ENCODE data around the gene GRM6.

Gene GRM6

DNA sequence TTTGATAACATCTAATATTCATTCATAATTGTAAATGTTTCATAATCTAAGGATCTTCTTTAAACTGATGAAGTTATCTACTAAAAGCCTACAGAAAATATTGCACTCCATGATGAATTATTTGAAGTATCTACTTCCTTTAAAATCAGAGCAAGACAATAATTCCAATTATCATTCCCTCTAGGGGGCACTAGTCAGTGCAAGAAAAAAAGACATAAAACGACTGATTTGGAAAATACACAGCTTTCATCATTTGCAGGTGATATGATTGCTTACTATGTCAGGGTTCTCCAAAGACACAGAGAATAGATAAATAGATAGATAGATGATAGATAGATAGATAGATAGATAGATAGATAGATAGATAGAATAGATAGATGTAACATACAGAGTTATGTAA, 13.5 kb upstream of the GRM6 start:
- H4K20me1 ChIP-seq (ENCODE audit: insufficient read depth, low read length), result no peaks in the 10 kb centered on the region
- no peaks in the 10 kb centered on the region for H3K36me3 ChIP-seq (replicated peaks; ENCODE audit: low read depth, low read length)
- no peak overlapping the region for H3K9ac ChIP-seq (ENCODE audit: low read length)
- H3K27me3 ChIP-seq (ENCODE audit: low read depth, low read length), result no peaks in the 10 kb centered on the region
- H2AFZ ChIP-seq (ENCODE audit: low read depth, low read length), result no peak overlapping the region
- no peaks in the 10 kb centered on the region for H3K4me1 ChIP-seq (ENCODE audit: low read length)
- TF ChIP-seq EZH2phosphoT487 (IDR thresholded peaks at IDR 0.05; ENCODE audit: low read depth), result no peak
- TF ChIP-seq, protein P1, sequence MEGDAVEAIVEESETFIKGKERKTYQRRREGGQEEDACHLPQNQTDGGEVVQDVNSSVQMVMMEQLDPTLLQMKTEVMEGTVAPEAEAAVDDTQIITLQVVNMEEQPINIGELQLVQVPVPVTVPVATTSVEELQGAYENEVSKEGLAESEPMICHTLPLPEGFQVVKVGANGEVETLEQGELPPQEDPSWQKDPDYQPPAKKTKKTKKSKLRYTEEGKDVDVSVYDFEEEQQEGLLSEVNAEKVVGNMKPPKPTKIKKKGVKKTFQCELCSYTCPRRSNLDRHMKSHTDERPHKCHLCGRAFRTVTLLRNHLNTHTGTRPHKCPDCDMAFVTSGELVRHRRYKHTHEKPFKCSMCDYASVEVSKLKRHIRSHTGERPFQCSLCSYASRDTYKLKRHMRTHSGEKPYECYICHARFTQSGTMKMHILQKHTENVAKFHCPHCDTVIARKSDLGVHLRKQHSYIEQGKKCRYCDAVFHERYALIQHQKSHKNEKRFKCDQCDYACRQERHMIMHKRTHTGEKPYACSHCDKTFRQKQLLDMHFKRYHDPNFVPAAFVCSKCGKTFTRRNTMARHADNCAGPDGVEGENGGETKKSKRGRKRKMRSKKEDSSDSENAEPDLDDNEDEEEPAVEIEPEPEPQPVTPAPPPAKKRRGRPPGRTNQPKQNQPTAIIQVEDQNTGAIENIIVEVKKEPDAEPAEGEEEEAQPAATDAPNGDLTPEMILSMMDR (IDR thresholded peaks at IDR 0.05; ENCODE audit: low read depth, low read length), result no peak
- no peaks in the 10 kb centered on the region for H3K79me2 ChIP-seq (ENCODE audit: low read length)
- no peak overlapping the region for H3K27ac ChIP-seq (ENCODE audit: low read length)
- H3K9me3 ChIP-seq (ENCODE audit: insufficient read depth, low read length), result no peaks in the 10 kb centered on the region
- no peak overlapping the region for H3K4me2 ChIP-seq (ENCODE audit: low read length)
- no peak overlapping the region for H3K4me3 ChIP-seq (ENCODE audit: low read length)

DNA sequence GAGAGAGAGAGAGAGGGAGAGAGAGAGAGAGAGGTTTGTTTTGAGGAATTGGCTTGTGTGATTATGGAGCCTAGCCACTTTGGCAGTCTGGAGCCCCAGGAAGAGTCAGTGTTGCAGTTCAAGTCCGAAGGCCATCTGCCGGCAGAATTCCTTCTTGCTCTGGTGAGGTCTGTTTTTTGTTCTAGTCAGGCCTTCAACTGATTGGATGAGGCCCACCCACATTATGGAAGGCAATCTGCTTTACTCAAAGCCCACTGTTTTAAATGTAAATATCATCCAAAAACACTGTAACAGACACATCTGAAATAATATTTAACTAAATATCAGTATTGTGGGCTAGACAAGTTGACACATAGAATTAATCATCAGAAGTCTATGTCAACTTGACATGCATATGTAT, 11.4 kb upstream of the GRM6 start:
- Histone ChIP-seq H3K9ac (ENCODE audit: low read length) (no peak overlapping the region), H3K9me3 (ENCODE audit: insufficient read depth, low read length) (no peaks in the 10 kb centered on the region), H3K36me3 (replicated peaks; ENCODE audit: low read depth, low read length) (no peaks in the 10 kb centered on the region), H3K27ac (ENCODE audit: low read length) (no peak overlapping the region), H4K20me1 (ENCODE audit: insufficient read depth, low read length) (no peaks in the 10 kb centered on the region), H3K4me2 (ENCODE audit: low read length) (no peak overlapping the region), H3K79me2 (ENCODE audit: low read length) (no peaks in the 10 kb centered on the region), H3K27me3 (ENCODE audit: low read depth, low read length) (no peaks in the 10 kb centered on the region), H3K4me3 (ENCODE audit: low read length) (no peak overlapping the region), H3K4me1 (ENCODE audit: low read length) (no peaks in the 10 kb centered on the region), H2AFZ (ENCODE audit: low read depth, low read length) (no peak overlapping the region)
- no peak for TF ChIP-seq EZH2phosphoT487 (IDR thresholded peaks at IDR 0.05; ENCODE audit: low read depth)
- TF ChIP-seq, protein P1 (IDR thresholded peaks at IDR 0.05; ENCODE audit: low read depth, low read length), result no peak

DNA sequence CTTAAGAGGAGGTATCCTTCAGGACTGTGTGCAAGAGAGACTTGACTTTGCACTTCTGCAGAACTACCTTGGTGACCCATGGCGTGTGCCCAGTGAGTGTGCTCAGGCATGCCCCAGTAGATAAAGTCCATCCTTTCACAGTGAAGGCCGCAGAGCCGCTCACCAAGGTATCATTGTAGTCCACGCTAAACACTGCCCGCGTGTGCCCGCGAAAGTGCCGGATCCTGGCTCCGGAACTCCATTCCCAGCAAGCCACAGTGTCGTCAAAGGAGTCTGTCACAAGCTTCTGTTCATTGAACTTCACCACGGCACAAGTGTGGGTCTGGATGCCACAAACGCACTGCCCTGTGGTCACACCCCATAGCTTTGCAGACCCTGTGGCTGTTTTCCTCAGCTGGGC, 3.3 kb upstream of the GRM6 start:
- no peaks in the 10 kb centered on the region for H3K36me3 ChIP-seq (replicated peaks; ENCODE audit: low read depth, low read length)

DNA sequence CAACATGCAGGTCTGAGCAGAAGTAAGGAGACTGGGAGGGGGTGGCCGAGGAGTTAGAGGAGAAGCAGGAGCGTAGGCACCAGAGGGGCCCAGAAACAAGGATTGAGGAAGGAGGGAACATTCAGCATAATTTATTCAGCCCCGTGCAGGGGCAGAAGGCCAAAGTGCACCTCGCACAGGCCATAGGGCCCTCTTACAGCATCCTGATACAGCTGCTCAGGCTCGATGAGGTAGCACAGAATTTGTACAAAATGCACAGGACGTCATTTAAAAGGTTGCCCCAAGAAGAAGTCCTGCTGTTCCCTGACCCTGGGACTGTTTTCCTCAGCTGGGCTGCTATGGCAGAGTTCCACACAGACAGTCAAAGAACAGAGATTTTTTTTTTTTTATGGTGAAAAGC, 2.1 kb upstream of the GRM6 start:
- H2AFZ ChIP-seq (ENCODE audit: low read depth, low read length), result no peak overlapping the region
- H3K4me3 ChIP-seq (ENCODE audit: low read length), result no peak overlapping the region
- H3K9ac ChIP-seq (ENCODE audit: low read length), result no peak overlapping the region
- H3K4me1 ChIP-seq (ENCODE audit: low read length), result no peaks in the 10 kb centered on the region
- H3K9me3 ChIP-seq (ENCODE audit: insufficient read depth, low read length), result no peaks in the 10 kb centered on the region
- no peak for TF ChIP-seq EZH2phosphoT487 (IDR thresholded peaks at IDR 0.05; ENCODE audit: low read depth)
- TF ChIP-seq, protein P1 (IDR thresholded peaks at IDR 0.05; ENCODE audit: low read depth, low read length), result no peak
- H3K27ac ChIP-seq (ENCODE audit: low read length), result no peak overlapping the region
- H3K27me3 ChIP-seq (ENCODE audit: low read depth, low read length), result no peaks in the 10 kb centered on the region
- no peaks in the 10 kb centered on the region for H4K20me1 ChIP-seq (ENCODE audit: insufficient read depth, low read length)
- H3K4me2 ChIP-seq (ENCODE audit: low read length), result no peak overlapping the region
- no peaks in the 10 kb centered on the region for H3K36me3 ChIP-seq (replicated peaks; ENCODE audit: low read depth, low read length)
- no peaks in the 10 kb centered on the region for H3K79me2 ChIP-seq (ENCODE audit: low read length)

More for the DNA sequence above, 3.3 kb upstream of the GRM6 start:
- Histone ChIP-seq H3K79me2 (ENCODE audit: low read length) (no peaks in the 10 kb centered on the region), H3K4me2 (ENCODE audit: low read length) (no peak overlapping the region), H3K27ac (ENCODE audit: low read length) (no peak overlapping the region), H3K9ac (ENCODE audit: low read length) (no peak overlapping the region), H4K20me1 (ENCODE audit: insufficient read depth, low read length) (no peaks in the 10 kb centered on the region), H2AFZ (ENCODE audit: low read depth, low read length) (no peak overlapping the region), H3K4me1 (ENCODE audit: low read length) (no peaks in the 10 kb centered on the region), H3K9me3 (ENCODE audit: insufficient read depth, low read length) (no peaks in the 10 kb centered on the region), H3K4me3 (ENCODE audit: low read length) (no peak overlapping the region), H3K27me3 (ENCODE audit: low read depth, low read length) (no peaks in the 10 kb centered on the region)
- TF ChIP-seq, protein P1 (IDR thresholded peaks at IDR 0.05; ENCODE audit: low read depth, low read length), result no peak
- no peak for TF ChIP-seq EZH2phosphoT487 (IDR thresholded peaks at IDR 0.05; ENCODE audit: low read depth)
